Stimulated activated CD4-positive, alpha-beta T cell treated with anti-CD3 and anti-CD28 coated beads, Interleukin-1b, Interleukin-23, amount 100 ng/mL, for 1 hour (primary cell): ENCODE results near the gene MTX1.
"Not testable (repeated sequence)": the region's sequence is repeated elsewhere in the genome, so short reads cannot be mapped to it uniquely, and the experiment has no call there.

Experiments
- DNase-seq, 2 donors: peaks; one replicate each; pipeline ENCODE4 v3.0.0-alpha.2; 2020; ENCODE audit warnings: low read depth in 2 of 2

MTX1 gene

GRCh38 chr1:155207806-155208540 is 522 bp upstream of the MTX1 start, which contains the start of gene THBS3:
TSS of gene THBS3 (minus strand) at chr1:155207897. CDS start at chr1:155207876, 21 bp downstream.
- DNase-seq = no peak

GRCh38 chr1:155209312-155209721 is 822 bp downstream of the MTX1 start:
- DNase-seq = no peak

GRCh38 chr1:155210314-155211104 is 2.0 kb downstream of the MTX1 start:
- no peak for DNase-seq

- DNase-seq = not testable (repeated sequence)
Measured at GRCh38 chr1:155211381-155212050, 3.0 kb downstream of the MTX1 start.

- not testable (repeated sequence) for DNase-seq
Measured at GRCh38 chr1:155212051-155212440, 3.6 kb downstream of the MTX1 start.

GRCh38 chr1:155214702-155215101 is 6.2 kb downstream of the MTX1 start:
- not testable (repeated sequence) for DNase-seq

- no peak for DNase-seq
Measured at GRCh38 chr1:155218854-155219591, 10.5 kb downstream of the MTX1 start.

- DNase-seq = no peak
Measured at GRCh38 chr1:155219592-155220031, 11.1 kb downstream of the MTX1 start.

GRCh38 chr1:155220211-155220965 is 11.9 kb downstream of the MTX1 start:
- not testable (repeated sequence) for DNase-seq

- DNase-seq = no peak
Measured at GRCh38 chr1:155223047-155223446, 14.6 kb downstream of the MTX1 start.

GRCh38 chr1:155225404-155225759 is 16.9 kb downstream of the MTX1 start:
- DNase-seq = not testable (repeated sequence)

- peak; percentile 70 for DNase-seq
Measured at GRCh38 chr1:155226188-155226909, 17.9 kb downstream of the MTX1 start.

- DNase-seq = no peak
Measured at GRCh38 chr1:155226910-155227260, 18.4 kb downstream of the MTX1 start.

GRCh38 chr1:155227261-155228095 is 19.0 kb downstream of the MTX1 start:
- DNase-seq = peak; percentile 96 to 98

- no peak for DNase-seq
Measured at GRCh38 chr1:155228096-155228427, 19.6 kb downstream of the MTX1 start.

- not testable (repeated sequence) for DNase-seq
Measured at GRCh38 chr1:155231302-155231701, 22.8 kb downstream of the MTX1 start.

GRCh38 chr1:155232001-155232978 is 23.8 kb downstream of the MTX1 start:
- not testable (repeated sequence) for DNase-seq

GRCh38 chr1:155233502-155233901 is 25.0 kb downstream of the MTX1 start:
- not testable (repeated sequence) for DNase-seq
